Fibroblast of villous mesenchyme (primary cell): ENCODE data around the gene ANO2. TPM values are rescaled to one million over a fixed set of nuclear protein-coding genes. Genes with fewer than 3 reads are reported as not detected.

Experiments used
- DNase-seq: peaks from one replicate; pipeline ENCODE4 v3.0.0-alpha.2; 2010; ENCODE audit warnings: low read depth
- H3K4me3 ChIP-seq: 2 replicates; pipeline ENCODE4 v1.5.1; 2011; ENCODE audit warnings: low read depth, mild to moderate bottlenecking, low read length
- total RNA-seq: library from RNA; depleted of rRNA; stranded (reverse); fragments of >200 nt; gene quantifications from 2 replicates; pipeline ENCODE4 v1.2.3, GENCODE V29; 2012
- TF ChIP-seq, protein P1 (sequence below): IDR thresholded peaks from 2 replicates; pipeline ENCODE4 v1.5.1; 2012; ENCODE audit warnings: low read depth, mild to moderate bottlenecking, low read length; ENCODE audit not compliant: insufficient read depth

Gene ANO2
- total RNA-seq, 1 donor, result 0.43 TPM

DNA sequence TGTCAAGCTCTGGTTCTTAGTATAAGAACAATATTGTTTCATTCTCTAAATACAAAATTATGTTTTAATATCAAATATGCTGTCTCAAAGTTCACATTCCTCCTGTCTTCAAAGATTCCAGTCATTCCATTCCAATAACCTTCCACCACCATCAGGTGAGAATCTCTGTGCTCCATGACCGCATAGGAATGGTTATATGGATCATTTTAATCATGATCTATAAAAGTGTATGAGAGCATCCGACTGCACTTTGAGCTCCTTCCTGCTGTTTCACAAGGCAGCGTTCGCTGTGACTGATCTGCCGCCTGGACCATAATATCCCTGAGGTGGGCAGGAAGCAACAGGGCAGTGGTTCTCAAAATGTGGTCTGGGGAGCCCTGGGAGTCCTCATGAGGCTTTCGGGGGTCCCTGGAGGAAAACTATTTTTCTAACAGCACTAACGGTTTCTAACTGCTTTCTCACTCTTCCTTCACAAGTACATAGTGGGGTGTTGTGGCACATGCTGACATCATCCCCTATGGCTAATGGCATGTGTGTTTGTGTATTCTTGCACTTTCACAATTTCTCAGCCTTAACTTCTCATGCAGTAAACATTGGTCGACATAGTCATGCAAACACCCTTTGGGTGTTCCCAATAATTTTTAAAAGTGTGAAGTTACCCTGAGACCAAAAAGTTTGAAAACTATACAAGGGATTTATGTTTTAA lies 137.4 kb downstream of the ANO2 start:
- TF ChIP-seq, protein P1, sequence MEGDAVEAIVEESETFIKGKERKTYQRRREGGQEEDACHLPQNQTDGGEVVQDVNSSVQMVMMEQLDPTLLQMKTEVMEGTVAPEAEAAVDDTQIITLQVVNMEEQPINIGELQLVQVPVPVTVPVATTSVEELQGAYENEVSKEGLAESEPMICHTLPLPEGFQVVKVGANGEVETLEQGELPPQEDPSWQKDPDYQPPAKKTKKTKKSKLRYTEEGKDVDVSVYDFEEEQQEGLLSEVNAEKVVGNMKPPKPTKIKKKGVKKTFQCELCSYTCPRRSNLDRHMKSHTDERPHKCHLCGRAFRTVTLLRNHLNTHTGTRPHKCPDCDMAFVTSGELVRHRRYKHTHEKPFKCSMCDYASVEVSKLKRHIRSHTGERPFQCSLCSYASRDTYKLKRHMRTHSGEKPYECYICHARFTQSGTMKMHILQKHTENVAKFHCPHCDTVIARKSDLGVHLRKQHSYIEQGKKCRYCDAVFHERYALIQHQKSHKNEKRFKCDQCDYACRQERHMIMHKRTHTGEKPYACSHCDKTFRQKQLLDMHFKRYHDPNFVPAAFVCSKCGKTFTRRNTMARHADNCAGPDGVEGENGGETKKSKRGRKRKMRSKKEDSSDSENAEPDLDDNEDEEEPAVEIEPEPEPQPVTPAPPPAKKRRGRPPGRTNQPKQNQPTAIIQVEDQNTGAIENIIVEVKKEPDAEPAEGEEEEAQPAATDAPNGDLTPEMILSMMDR, result no peak
- DNase-seq, result no peak
- no peak overlapping the region for H3K4me3 ChIP-seq

DNA sequence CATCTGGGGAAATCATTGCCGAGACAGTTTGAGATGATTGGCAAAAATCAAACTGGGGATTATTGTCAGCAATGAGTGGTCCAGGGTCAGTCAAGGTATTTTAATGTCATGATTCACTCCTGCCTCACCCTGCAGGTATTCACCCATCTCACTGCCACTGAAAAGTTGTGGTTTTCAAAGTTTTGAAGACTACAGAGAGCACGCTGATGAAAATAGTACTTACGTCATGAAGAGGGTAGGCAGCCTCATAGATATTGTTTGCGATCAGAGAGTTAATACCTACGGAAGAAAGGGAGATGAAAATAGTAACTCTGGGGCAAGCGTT lies 138.0 kb downstream of the ANO2 start:
- DNase-seq, result no peak
- no peak overlapping the region for H3K4me3 ChIP-seq
- TF ChIP-seq, protein P1, result no peak

DNA sequence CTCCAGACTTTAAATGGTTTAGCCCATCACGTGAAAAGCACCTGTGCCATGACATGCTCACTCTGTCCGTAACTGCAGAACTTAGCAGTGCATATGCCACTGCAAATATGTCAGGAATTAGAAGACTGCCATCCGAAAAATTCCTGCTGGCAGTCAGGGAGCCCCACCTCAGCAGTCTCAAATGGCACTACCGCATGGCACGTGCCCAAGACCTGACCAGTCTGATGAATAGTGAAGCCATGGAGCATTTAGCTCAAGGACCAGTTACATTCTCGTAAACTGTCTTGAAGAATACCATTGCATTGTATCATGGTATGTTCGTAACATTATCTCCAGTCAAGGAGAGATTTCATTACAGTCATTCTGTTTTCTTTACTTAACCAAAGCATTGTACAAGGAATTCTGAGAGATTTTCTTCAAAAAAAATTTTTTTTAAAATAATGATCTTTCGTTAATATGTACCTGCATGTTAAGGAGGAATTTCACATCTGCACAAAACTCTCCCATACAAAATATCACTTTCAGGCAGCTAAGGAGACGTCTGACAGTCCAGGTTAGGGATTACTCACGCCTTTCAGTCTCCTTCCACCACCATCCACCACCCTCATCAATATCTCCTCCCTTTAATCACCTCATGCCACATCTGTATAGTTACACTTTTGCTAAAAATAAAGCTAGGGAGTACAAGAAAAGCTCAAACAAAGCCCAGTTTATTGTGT lies 138.5 kb downstream of the ANO2 start:
- TF ChIP-seq, protein P1, result no peak

DNA sequence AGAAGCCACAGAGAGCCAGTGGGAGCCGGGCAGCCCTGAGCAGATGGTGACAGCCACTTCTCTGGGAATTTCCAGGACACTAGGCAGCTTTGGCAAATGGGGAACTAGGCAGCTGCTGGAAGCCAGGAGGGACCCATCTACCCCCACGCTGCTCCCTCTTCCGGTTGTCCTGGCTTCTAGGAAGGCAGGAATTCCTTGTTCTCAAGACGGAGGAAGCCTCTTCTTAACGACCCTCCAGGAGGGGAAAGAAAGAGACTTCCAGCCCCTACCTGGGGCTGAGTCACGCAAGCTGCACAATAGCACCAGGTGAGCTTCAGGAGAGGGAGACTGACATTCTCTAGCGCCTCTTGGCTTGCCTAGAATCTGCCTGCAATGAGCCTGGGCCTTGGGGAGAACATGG lies 141.5 kb downstream of the ANO2 start:
- no peak for DNase-seq
- TF ChIP-seq, protein P1, result no peak
- H3K4me3 ChIP-seq, result no peak overlapping the region

More for the DNA sequence above, 138.5 kb downstream of the ANO2 start:
- no peak for DNase-seq
- no peak overlapping the region for H3K4me3 ChIP-seq

DNA sequence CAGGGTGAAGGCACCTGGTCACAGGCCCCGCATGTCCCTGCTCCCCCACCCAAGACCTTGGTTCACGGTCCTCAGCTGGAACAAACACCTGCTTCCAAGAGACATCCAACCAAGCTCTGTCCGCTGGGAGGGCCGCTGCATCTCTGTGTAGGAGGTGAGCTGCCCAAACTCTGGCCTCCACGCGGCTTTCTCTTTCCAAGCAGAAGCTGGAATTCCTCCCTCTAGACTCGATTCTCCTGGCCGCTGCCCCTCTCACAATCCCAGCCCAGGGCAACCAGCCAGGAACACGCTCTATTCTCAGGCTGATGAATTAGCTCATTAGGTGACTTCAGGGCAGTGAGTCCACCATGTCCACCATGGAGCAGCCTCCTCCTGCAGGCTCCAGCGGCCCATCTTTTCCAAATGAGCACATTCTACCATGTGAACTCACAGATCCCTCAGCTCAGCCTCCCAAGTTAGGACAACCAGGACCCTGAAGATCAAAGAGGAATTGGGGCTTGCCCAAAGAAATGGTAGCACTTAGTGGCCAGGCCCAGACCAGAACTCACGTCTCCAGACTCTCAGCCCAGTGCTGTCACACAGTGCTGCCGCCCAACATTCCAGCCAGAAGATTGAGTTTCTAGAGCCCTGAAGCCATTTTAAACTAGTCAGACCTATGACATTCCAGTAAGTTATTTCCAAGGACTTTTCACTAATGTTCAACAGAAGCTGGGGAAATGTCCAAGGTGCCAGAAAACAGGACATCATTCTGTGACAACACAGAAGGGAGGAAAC lies 146.6 kb downstream of the ANO2 start:
- DNase-seq, result no peak
- TF ChIP-seq, protein P1, result no peak
- no peak overlapping the region for H3K4me3 ChIP-seq

DNA sequence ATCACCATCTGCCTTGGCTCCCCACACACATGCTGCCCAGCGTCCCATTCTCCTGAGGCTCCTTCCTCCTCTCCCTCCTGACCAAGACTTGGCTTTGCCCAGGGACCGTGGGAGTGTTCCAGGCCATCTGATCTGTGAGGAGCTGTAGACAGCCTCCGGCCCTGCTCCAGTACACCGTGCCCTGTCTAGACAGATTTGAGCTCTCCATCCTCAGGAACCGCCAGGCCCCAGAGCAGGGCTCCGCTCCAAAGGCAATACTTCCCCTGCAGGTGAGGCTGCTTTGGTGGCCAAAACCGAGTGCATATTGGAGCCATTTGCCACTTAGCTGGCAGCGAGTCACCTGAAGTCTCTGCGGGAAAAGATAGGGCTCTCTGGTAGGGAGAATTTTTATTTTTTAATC lies 147.4 kb downstream of the ANO2 start:
- no peak overlapping the region for H3K4me3 ChIP-seq
- no peak for DNase-seq
- TF ChIP-seq, protein P1, result no peak
